Measurements from ENCODE around the gene OR5A2.

GRCh38 chr11:59418156-59418555 lies 8.1 kb downstream of the OR5A2 start:
- TF ChIP-seq POLR2AphosphoS5 (IDR thresholded peaks at IDR 0.05), result no peak
- TF ChIP-seq EP300 (IDR thresholded peaks at IDR 0.05), result no peak

Measured in esophagus muscularis mucosa (tissue), 3 donors.